GM18873 (cell line): ENCODE results near the gene SLC2A5.
"Not testable (repeated sequence)": the region's sequence is repeated elsewhere in the genome, so short reads cannot be mapped to it uniquely, and the experiment has no call there.

Experiments used
- ATAC-seq: cut with Tn5 transposase; IDR thresholded peaks from one replicate; pipeline ENCODE4 v1.9.1; 2021; ENCODE audit warnings: mild to moderate bottlenecking, moderate library complexity, moderate number of reproducible peaks; ENCODE audit not compliant: unreplicated experiment, low FRiP score

The SLC2A5 gene

DNA sequence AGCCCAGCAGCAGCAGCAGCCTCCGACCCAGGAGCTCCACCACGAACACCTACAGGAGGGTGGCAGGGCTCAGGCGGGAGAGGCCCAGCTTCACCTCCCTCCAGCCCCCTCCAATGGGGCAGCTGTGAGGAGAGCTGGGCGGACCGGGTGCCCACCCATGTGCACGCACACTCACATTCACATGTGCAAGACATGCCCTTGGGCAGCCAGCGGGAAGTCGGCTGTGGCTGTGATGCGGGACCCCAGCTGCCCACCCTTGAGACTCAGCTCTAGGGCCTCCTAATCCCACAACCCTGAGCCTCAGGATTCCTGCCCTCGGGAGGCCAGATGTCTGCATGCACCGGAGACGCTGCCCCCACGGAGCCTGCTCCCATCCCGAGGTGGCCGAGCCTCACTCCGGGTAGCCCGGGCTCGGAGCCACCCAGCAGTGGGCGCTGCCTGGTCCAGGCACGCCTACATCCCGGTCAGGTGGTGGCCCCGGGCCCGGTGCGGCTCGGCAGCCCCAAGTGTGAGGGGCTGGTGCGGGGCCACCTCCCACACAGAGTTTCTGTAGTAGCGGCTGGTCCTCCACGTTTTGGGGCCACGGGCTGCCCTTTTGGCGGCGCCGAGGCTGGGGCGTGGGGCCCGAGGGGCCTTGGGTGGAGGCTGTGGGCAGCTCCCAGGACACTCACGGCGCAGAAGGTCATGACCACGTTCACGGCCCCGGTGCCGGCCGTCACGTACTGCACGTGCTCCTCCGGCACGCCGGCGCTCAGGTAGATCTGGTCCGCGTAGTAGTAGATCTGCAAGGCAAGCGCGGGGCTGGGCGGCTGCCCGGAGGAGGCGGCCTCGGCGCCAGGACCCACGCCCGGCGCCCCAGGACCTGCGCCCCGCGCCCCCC is 30.3 kb downstream of the SLC2A5 start:
- no peak for ATAC-seq

- ATAC-seq: no peak
Observed at GRCh38 chr1:9038338-9038650, 31.1 kb downstream of the SLC2A5 start.

DNA sequence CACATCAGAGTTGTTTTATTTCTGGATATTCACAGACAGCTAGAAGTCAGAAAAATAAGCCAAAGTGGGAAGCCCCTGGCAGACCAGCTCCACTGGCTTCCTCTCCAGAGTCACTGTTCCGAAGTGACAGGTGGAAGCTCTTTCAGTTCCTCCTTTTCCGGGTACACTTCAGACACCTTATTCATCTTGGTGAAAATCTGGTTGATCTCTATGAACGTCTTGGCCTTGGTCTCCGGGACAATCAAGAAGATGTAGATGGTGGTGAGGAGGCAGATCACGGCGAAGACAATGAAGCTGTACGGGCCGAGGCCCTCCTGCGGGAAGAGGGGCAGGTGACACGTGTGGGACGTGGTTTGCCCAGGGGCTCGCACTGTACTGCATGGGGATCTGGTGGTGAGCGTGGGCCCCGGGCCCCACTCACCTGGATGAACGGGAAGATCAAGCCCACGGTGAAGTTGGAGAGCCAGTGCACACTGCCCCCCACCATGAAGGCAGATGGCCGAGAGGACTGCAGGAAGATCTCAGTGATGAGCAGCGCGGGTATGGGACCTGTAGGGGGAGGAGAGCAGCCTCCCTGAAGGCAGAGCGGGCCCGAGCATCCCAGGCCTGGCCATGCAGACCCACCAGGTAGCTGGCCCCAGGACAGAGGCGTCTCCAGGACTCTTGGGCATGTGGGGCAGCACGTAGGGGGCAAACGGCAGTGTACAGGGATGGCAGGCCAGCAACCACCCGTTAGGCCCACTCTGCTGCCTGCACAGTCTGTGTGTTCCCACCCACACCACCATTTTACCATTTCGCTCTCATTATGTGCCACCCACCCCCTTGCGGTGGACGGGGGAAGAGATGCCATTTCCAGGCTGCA is 31.7 kb downstream of the SLC2A5 start:
- ATAC-seq: no peak

DNA sequence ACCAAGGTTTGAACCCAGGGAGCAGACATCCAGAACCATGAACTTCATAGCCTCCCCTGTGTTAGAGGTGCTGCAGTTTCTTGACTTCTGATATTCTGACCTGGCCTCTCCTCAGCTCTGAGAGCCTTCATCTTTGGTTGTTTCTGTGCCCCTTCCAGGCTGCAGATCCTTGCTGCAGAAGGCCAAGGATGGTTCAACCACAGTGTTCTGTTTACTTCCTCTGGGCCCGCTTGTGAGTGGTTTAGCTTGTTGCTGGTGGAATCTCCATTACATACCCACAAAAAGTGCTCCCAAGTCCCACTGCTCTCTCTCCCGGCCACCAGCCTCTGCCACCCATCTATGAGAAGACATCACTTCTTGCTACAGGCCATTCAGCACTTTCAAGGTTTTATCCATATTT is 34.2 kb downstream of the SLC2A5 start:
- no peak for ATAC-seq

GRCh38 chr1:9033363-9033762 is 36.1 kb downstream of the SLC2A5 start:
- no peak for ATAC-seq

GRCh38 chr1:9031484-9032259 is 37.8 kb downstream of the SLC2A5 start:
- no peak for ATAC-seq

- ATAC-seq: not testable (repeated sequence)
Observed at GRCh38 chr1:9031077-9031476, 38.4 kb downstream of the SLC2A5 start.

- no peak for ATAC-seq
Observed at GRCh38 chr1:9028921-9029705, 40.3 kb downstream of the SLC2A5 start.

- no peak for ATAC-seq
Observed at GRCh38 chr1:9027307-9027706, 42.1 kb downstream of the SLC2A5 start.

- no peak for ATAC-seq
Observed at GRCh38 chr1:9025449-9025848, 44.0 kb downstream of the SLC2A5 start.

DNA sequence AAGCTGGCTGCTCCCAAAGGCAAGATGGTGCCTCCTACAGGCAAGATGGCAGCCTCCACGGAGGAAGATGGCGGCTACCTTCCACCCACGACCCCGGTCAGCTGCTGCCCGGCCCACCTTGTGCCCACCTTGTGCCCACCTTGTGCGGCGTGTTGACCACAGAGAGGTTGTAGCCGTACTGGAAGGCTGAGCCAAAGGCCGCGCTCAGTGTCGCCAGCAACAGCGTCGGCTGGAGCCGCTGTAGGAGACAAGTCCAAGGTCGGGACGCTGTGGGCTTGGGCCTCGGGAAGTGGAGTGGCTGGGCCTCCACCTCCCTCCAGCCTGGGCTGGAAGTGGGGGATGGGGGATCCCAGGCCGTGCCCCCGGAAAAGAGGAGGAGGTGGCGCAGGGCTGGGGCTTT is 44.6 kb downstream of the SLC2A5 start:
- no peak for ATAC-seq

GRCh38 chr1:9022773-9023172 is 46.7 kb downstream of the SLC2A5 start:
- no peak for ATAC-seq

GRCh38 chr1:9022026-9022738 is 47.3 kb downstream of the SLC2A5 start:
- not testable (repeated sequence) for ATAC-seq

- no peak for ATAC-seq
Observed at GRCh38 chr1:9020305-9020704, 49.1 kb downstream of the SLC2A5 start.

- no peak for ATAC-seq
Observed at GRCh38 chr1:9019896-9020295, 49.5 kb downstream of the SLC2A5 start.

GRCh38 chr1:9018333-9018732 is 51.1 kb downstream of the SLC2A5 start:
- no peak for ATAC-seq

DNA sequence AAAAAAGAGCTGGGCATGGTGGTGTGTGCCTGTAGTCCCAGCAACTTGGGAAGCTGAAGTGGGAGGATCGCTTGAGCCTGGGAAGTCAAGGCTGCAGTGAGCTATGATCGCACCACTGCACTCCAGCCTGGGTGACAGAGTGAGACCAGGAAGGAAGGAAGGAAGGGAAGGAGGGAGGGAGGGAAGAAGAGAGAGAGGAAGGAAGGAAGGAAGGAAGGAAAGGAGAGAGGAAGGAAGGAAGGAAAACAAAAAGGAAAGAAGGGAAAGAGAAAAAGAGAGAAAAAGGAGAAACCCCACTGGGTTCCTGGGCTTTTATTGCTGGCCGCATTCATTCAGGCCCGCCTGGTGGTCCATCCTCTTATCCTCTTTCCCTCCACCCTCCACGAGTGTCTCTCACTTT is 53.0 kb downstream of the SLC2A5 start:
- no peak for ATAC-seq

- ATAC-seq: no peak
Observed at GRCh38 chr1:9014475-9015375, 54.7 kb downstream of the SLC2A5 start.

GRCh38 chr1:9013819-9014218 is 55.6 kb downstream of the SLC2A5 start:
- no peak for ATAC-seq
